ENCODE measurements around the gene MATR3. TPM values are rescaled to one million over a fixed set of nuclear protein-coding genes. Genes with fewer than 3 reads are reported as not detected.
"Not testable (repeated sequence)": the region's sequence is repeated elsewhere in the genome, so short reads cannot be mapped to it uniquely, and the experiment has no call there.

Gene MATR3
- total RNA-seq, 1 donor from 2014 or later: 372 TPM

DNA sequence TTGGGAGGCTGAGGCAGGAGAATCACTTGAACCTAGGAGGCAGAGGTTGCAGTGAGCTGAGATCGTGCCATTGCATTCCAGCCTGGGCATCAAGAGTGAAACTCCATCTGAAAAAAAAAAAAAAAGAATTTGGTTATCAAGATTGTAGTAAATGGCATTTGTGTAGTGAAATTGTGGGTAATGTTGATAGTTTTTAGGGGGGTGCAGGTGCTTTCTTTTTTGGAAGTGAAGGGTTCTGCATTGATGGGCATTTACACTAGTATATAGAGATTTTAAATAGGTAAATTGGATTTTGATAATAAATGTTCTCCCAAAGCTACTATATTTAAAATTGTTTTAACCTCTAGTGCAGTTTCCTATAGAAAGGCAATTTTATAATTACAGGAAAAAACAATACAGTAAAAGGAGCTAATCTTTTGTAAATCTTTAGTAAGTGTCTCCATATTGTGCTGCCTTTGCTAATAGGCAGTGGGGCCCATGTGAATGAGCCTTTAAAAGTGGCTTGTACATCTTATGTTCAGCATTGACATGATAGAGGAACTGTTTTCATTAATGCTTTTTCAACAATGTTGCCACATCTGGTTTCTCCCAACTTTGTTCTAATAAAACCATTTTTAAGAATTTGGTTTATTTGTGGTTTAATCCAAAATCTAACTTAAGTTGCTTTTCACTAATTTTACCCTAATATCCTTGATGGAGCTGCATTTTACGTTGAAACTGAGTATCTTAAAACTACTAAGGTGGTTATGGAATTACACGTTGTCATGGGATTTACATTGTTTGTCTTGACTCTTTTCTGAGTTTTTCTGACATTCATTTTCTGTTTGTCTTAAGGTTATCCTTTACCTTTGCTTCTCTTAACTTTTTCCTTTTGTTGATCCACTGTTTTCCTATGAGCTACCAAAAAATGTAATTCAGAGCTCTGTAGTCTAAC is 11.1 kb downstream of the MATR3 start:
- H3K27me3 Mint-ChIP-seq (ENCODE audit: unreplicated experiment): peaks cover 2% of the 10 kb centered on the region
- no peak for DNase-seq
- no peak overlapping the region for H3K4me3 Mint-ChIP-seq (ENCODE audit: unreplicated experiment)
- H3K9me3 Mint-ChIP-seq (ENCODE audit: unreplicated experiment): peaks cover 3% of the 10 kb centered on the region
- peaks cover 39% of the 10 kb centered on the region for H3K4me1 Mint-ChIP-seq (ENCODE audit: low read depth, unreplicated experiment)
- TF ChIP-seq, protein P1, sequence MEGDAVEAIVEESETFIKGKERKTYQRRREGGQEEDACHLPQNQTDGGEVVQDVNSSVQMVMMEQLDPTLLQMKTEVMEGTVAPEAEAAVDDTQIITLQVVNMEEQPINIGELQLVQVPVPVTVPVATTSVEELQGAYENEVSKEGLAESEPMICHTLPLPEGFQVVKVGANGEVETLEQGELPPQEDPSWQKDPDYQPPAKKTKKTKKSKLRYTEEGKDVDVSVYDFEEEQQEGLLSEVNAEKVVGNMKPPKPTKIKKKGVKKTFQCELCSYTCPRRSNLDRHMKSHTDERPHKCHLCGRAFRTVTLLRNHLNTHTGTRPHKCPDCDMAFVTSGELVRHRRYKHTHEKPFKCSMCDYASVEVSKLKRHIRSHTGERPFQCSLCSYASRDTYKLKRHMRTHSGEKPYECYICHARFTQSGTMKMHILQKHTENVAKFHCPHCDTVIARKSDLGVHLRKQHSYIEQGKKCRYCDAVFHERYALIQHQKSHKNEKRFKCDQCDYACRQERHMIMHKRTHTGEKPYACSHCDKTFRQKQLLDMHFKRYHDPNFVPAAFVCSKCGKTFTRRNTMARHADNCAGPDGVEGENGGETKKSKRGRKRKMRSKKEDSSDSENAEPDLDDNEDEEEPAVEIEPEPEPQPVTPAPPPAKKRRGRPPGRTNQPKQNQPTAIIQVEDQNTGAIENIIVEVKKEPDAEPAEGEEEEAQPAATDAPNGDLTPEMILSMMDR (IDR thresholded peaks at IDR 0.05; ENCODE audit: partially characterized antibody, unreplicated experiment): no peak
- H3K36me3 Mint-ChIP-seq (ENCODE audit: unreplicated experiment): no peaks in the 10 kb centered on the region
- H3K27ac Mint-ChIP-seq (ENCODE audit: unreplicated experiment): no peak overlapping the region

DNA sequence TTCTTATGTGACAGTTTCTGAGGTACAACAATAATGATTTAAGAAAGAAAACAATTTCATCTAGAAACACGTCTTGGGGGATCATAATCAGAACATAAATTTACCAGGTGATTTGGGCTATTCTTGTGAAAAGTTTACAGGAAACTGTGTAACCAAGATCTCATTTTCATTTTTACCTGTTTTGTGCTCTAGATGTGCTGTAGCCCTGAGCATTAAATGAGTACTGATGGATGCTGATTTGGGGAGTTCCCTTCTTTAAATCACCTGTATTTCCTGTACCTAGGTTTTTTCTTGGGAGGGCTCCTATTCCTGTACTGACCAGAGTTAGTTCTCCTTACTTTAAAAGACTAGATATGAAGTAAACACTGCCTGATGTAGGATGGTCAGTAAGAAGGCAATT is 12.7 kb downstream of the MATR3 start:
- Mint-ChIP-seq H3K27ac (ENCODE audit: unreplicated experiment) (no peak overlapping the region), H3K9me3 (ENCODE audit: unreplicated experiment) (peaks cover 3% of the 10 kb centered on the region), H3K36me3 (ENCODE audit: unreplicated experiment) (no peaks in the 10 kb centered on the region), H3K4me3 (ENCODE audit: unreplicated experiment) (no peak overlapping the region), H3K4me1 (ENCODE audit: low read depth, unreplicated experiment) (peaks cover 43% of the 10 kb centered on the region), H3K27me3 (ENCODE audit: unreplicated experiment) (peaks cover 2% of the 10 kb centered on the region)
- no peak for DNase-seq
- TF ChIP-seq, protein P1 (IDR thresholded peaks at IDR 0.05; ENCODE audit: partially characterized antibody, unreplicated experiment): no peak

DNA sequence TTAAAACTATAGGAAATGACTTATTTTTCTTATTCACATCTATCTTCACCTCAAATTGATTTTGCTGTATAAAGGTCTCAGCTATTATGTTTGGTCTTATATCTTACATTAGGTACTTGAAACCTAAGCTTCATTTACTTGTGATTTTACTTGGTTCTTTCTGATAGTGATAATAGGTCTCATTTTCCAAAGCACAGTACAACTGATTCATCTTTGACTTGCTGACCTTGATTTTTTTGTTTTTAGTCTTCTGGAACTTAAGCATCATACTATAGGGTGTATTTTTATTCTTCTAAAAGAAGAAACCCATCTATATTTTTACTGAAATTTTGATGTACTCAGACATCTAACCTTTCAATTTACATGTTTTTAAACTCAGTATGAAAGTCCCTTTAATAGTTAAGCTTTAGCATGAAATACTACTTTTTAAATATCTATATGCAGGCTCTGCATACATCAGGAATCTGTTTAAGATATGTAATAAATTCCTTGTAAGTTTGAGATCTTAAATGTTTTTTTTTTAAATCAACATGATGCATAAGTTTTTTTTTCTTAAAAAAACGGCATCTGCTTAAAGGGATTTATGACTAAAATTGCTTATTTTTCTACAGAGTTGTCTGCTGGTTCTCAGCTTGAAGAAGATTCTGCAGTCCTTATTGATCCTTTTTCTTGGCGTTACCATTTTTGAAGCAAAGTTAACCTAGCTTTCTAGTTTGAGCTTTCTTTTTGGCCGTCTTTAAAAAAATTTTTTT is 13.3 kb downstream of the MATR3 start:
- H3K27ac Mint-ChIP-seq (ENCODE audit: unreplicated experiment): no peak overlapping the region
- H3K9me3 Mint-ChIP-seq (ENCODE audit: unreplicated experiment): peaks cover 3% of the 10 kb centered on the region
- no peak for DNase-seq
- TF ChIP-seq, protein P1 (IDR thresholded peaks at IDR 0.05; ENCODE audit: partially characterized antibody, unreplicated experiment): no peak
- no peak overlapping the region for H3K4me3 Mint-ChIP-seq (ENCODE audit: unreplicated experiment)
- peaks cover 2% of the 10 kb centered on the region for H3K27me3 Mint-ChIP-seq (ENCODE audit: unreplicated experiment)
- no peaks in the 10 kb centered on the region for H3K36me3 Mint-ChIP-seq (ENCODE audit: unreplicated experiment)
- peaks cover 43% of the 10 kb centered on the region for H3K4me1 Mint-ChIP-seq (ENCODE audit: low read depth, unreplicated experiment)

DNA sequence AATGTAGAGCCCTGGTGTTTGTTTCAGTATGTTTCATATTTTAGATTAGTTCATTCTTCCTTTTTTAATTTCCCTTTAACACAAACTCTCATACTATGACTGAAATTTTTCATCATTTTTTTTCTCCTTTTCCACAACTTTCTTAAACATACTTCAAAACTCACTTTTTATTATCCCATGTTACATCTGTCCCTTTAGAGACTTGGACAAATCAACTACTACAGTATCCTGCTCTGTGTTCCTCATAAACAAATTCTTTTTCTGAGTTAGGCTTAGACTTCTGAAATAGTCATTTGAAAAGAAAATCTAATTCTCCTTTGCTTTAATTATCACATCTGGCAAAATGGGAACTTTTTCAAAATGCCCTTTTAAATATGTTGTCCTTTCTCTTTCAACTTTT is 15.3 kb downstream of the MATR3 start:
- no peak for DNase-seq
- no peaks in the 10 kb centered on the region for H3K36me3 Mint-ChIP-seq (ENCODE audit: unreplicated experiment)
- peaks cover 41% of the 10 kb centered on the region for H3K4me1 Mint-ChIP-seq (ENCODE audit: low read depth, unreplicated experiment)
- H3K4me3 Mint-ChIP-seq (ENCODE audit: unreplicated experiment): peak overlapping the region; percentile 14
- peak overlapping the region; percentile 1 for H3K27ac Mint-ChIP-seq (ENCODE audit: unreplicated experiment)
- H3K9me3 Mint-ChIP-seq (ENCODE audit: unreplicated experiment): no peaks in the 10 kb centered on the region
- H3K27me3 Mint-ChIP-seq (ENCODE audit: unreplicated experiment): peaks cover 2% of the 10 kb centered on the region
- TF ChIP-seq, protein P1 (IDR thresholded peaks at IDR 0.05; ENCODE audit: partially characterized antibody, unreplicated experiment): no peak

DNA sequence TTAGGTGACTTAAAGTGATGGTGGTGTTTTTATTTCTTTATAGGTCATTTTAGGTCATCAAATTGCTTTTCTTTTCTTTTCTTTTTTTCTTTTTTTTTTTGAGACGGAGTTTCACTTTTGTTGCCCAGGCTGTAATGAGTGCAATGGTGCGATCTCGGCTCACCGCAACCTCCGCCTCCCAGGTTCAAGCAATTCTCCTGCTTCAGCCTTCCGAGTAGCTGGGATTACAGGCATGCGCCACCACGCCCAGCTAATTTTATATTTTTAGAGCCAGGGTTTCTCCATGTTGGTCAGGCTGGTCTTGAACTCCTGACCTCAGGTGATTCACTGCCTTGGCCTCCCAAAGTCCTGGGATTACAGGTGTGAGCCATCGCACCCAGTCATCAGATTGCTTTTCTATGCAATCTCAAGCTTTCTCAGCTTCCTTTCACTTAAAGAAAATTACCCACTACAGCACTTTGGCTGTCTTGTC is 17.2 kb downstream of the MATR3 start:
- H3K27ac Mint-ChIP-seq (ENCODE audit: unreplicated experiment); H3K36me3 Mint-ChIP-seq (ENCODE audit: unreplicated experiment); H3K27me3 Mint-ChIP-seq (ENCODE audit: unreplicated experiment); H3K4me3 Mint-ChIP-seq (ENCODE audit: unreplicated experiment); DNase-seq; H3K9me3 Mint-ChIP-seq (ENCODE audit: unreplicated experiment): not testable (repeated sequence)
- peaks cover 40% of the 10 kb centered on the region for H3K4me1 Mint-ChIP-seq (ENCODE audit: low read depth, unreplicated experiment)

Measured in glutamatergic neuron (in vitro differentiated cells).